Adipocyte (in vitro differentiated cells): ENCODE data around the gene CDK19.
A peak's percentile ranks its signal among the peaks of the same experiment; 100 is the strongest.

Experiments used
- DNase-seq: peaks from one replicate; pipeline ENCODE4 v3.0.0-alpha.2; 2015; ENCODE audit warnings: low read depth
- H3K27me3 ChIP-seq: replicated peaks from 2 replicates; pipeline ENCODE4 v1.7.0; 2013; ENCODE audit warnings: mild to moderate bottlenecking, low read length, moderate library complexity; ENCODE audit not compliant: control insufficient read depth, insufficient read depth
- H3K36me3 ChIP-seq: 2 replicates; pipeline ENCODE4 v1.7.0; 2013; ENCODE audit warnings: low read length, mild to moderate bottlenecking, moderate library complexity; ENCODE audit not compliant: control insufficient read depth, insufficient read depth, severe bottlenecking
- H3K4me1 ChIP-seq: 2 replicates; pipeline ENCODE4 v1.7.0; 2013; ENCODE audit warnings: mild to moderate bottlenecking, low read length, moderate library complexity; ENCODE audit not compliant: control insufficient read depth, insufficient read depth
- H3K4me3 ChIP-seq: 2 replicates; pipeline ENCODE4 v1.7.0; 2013; ENCODE audit warnings: mild to moderate bottlenecking, low read length, moderate library complexity
- H3K9ac ChIP-seq: 2 replicates; pipeline ENCODE4 v1.7.0; 2013; ENCODE audit warnings: mild to moderate bottlenecking, low read length, moderate library complexity
- H3K9me3 ChIP-seq: 2 replicates; pipeline ENCODE4 v1.7.0; 2013; ENCODE audit warnings: mild to moderate bottlenecking, low read length, moderate library complexity; ENCODE audit not compliant: control insufficient read depth

The CDK19 gene

DNA sequence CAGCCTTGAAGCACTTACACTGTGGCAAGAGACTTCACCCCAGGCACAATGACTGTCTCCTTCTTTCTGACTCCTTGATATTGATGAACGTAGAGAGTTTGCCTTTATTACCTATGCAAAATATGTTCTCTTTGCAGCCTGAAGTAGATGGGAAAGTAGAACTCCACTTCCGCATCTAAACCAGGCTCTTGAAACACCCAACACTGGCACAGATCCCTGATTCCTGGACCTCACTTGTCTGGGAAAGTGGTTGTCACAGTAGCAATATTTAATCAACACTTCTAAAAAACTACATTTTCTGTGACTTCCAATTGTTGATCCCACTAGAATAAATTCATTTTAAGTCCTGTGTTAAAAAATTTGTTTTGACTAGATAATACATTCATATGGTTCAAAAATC lies 143.1 kb downstream of the CDK19 start:
- DNase-seq: no peak
- Histone ChIP-seq H3K4me3 (no peak overlapping the region), H3K27me3 (no peaks in the 10 kb centered on the region), H3K9me3 (no peaks in the 10 kb centered on the region), H3K9ac (no peak overlapping the region), H3K4me1 (no peaks in the 10 kb centered on the region), H3K36me3 (no peaks in the 10 kb centered on the region)

DNA sequence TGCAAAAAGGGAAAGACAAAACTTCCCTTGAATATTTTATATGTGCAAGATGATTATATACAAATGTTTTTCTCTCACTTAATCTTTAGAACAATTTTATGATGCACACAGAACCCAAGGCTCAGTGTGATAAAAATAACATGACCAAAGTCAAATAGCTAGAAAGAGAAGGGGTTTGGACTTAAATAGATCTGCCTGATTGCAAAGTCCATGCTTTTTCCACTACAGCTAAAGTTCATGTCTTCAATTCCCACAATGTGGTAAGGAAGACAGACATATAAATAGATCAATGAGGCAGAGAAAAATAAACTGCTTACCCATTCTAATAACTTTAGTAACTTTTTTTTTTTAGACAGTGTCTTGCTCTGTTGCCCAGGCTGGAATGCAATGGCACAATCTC lies 143.8 kb downstream of the CDK19 start:
- DNase-seq: no peak
- H3K4me1 ChIP-seq: no peaks in the 10 kb centered on the region
- H3K36me3 ChIP-seq: no peaks in the 10 kb centered on the region

DNA sequence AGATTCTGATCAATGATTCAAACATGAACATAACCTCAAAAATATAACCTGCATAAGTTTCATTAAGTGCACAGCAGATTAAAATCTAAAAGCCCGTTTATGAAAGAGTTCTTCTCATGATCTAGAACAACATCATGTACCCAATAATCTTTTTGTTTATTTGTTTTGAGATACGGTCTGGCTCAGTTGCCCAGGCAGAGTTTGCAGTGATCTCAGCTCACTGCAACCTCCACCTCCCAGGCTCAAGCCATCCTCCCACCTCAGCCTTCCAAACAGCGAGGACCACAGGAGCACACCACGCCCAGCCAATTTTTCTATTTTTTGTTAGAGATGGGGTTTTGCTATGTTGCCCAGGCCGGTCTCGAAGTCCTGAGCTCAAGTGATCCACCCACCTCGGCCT lies 149.7 kb downstream of the CDK19 start:
- H3K9me3 ChIP-seq: no peaks in the 10 kb centered on the region
- DNase-seq: no peak
- H3K36me3 ChIP-seq: no peaks in the 10 kb centered on the region
- peaks cover 15% of the 10 kb centered on the region for H3K4me1 ChIP-seq
- H3K27me3 ChIP-seq: no peaks in the 10 kb centered on the region
- H3K4me3 ChIP-seq: no peak overlapping the region
- H3K9ac ChIP-seq: no peak overlapping the region

More for the DNA sequence above, 143.8 kb downstream of the CDK19 start:
- no peaks in the 10 kb centered on the region for H3K27me3 ChIP-seq
- no peaks in the 10 kb centered on the region for H3K9me3 ChIP-seq
- H3K4me3 ChIP-seq: no peak overlapping the region
- no peak overlapping the region for H3K9ac ChIP-seq

DNA sequence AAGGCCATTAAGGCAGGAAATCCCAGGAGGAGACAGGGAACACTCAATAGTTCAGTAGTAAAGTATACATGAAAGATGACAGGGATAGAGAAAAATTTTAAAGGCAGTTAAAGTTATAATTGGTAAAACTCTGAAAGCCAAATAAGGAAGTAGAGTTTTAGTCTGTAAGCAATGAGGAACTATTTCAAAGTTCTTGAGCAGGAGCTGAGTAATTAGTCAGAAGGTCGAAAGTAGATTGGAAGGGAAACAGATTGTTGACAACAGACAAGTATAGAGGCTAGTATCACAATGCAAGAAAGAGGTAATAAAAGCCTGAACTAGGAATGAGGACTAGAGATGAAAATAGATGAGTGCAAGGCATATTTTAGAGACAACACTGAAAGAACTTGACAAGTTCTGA lies 150.3 kb downstream of the CDK19 start:
- peak; percentile 31 for DNase-seq

DNA sequence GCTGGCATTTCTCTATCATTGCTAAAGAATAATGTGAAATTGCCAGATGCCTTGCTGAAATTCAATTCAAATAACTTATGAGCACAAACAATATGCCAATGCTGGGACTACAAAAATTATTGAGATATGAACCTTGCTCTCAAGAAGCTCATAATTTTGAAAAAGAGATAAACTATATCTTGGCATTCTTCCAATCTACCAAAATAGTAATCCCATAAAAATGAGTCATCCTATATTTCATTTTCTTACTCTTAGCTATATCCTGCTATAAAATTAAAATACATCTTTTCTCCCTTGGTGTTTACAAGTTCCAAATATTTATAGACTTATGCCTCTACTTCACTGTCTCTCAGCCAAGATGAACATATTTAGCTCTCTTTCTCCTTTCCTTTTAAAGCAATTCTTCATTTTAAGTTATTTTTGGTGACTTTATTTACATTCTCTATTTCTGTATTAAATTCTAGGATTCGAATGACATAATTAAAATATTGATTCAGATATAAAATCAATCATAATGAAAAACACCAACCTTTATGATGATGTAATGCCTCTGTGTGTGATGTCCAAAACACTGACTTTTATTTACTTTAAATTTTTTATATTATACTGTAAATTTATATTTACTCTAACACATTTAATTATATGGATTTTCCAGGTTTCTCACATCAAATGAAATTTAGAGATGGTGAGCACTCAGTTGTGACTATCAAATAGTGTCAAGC lies 152.6 kb downstream of the CDK19 start:
- Histone ChIP-seq H3K9ac (no peak overlapping the region), H3K36me3 (no peaks in the 10 kb centered on the region), H3K4me3 (no peak overlapping the region), H3K27me3 (no peaks in the 10 kb centered on the region), H3K4me1 (peaks cover 15% of the 10 kb centered on the region), H3K9me3 (no peaks in the 10 kb centered on the region)
- DNase-seq: peak; percentile 18

More for the DNA sequence above, 150.3 kb downstream of the CDK19 start:
- Histone ChIP-seq H3K4me1 (peaks cover 15% of the 10 kb centered on the region), H3K36me3 (no peaks in the 10 kb centered on the region), H3K27me3 (no peaks in the 10 kb centered on the region), H3K9me3 (no peaks in the 10 kb centered on the region), H3K9ac (no peak overlapping the region), H3K4me3 (no peak overlapping the region)

DNA sequence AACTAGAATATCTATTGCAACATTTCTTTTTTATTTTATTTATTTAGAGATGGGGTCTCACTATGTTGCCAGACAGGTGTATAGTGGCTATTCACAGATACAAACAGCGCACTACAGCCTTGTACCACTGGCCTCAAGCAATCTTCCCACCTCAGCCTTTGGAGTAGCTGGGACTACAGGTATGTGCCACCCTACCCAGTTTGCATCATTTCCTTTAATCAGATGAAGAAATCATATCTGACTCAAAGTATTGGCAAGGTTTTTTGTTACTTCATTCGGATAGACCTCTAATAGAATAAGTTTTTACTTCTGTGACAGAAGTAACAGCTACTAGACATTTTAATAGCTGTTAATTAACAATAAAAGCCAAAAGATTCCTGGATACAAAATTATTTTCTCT lies 153.9 kb downstream of the CDK19 start:
- Histone ChIP-seq H3K36me3 (no peaks in the 10 kb centered on the region), H3K9ac (no peak overlapping the region), H3K4me1 (peaks cover 15% of the 10 kb centered on the region), H3K4me3 (no peak overlapping the region), H3K27me3 (no peaks in the 10 kb centered on the region), H3K9me3 (no peaks in the 10 kb centered on the region)
- no peak for DNase-seq

DNA sequence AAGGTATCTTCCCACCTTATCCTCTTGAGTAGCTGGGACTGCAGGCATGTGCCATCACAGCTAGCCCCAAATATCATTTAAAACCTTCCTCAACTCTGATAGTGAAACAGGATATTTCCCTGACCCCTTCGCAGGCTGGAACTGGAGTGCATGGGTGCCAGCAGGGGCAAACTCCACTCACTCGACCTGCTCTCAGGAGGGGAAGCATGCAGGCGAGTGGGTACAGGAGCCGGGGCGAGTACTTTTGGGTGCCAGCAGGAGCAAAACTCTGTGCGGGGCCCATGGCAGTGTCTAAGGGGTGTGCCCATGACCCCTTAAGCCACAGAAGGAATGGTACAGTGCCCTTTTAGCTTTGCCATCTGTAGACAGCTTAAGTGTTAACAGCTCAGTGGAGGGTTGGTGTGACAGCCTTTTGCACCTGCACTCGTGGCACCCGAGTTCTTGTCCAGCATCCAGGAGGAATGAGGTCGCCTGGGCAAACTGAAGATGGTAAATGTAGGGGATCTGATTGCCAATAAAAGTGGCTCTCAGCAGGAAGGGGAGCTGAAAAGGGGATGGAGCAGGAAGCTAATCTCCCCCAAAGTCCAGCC lies 155.1 kb downstream of the CDK19 start:
- no peak for DNase-seq

DNA sequence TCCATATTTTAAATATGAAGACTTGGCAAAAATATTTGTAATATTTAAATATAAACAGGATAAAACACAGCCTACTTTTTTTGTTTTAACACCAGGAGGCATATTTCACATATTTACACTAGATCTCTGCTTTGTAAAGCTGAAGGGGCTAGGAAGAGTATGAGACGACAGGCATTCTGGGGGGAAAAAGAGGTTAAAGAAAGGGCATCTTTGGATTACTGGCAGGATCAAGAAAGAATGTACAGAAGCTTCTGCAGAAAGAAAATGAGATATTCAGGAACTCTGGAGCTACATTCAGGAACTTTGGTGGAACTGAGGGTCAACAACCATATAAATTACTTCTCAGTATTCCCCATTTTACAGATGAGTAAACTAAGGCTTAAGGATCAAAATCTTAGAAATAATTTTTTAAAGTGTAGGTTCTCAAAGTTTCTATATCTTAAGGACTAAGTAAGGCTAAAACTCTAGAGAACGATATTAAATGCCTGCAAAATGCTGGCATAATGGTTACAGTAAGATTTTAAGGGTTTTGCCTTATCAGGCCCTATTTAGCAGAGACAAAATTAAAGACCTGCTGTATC lies 156.5 kb downstream of the CDK19 start:
- no peaks in the 10 kb centered on the region for H3K36me3 ChIP-seq
- H3K9ac ChIP-seq: no peak overlapping the region
- peaks cover 7% of the 10 kb centered on the region for H3K4me1 ChIP-seq
- H3K4me3 ChIP-seq: no peak overlapping the region
- H3K27me3 ChIP-seq: no peaks in the 10 kb centered on the region
- DNase-seq: no peak
- no peaks in the 10 kb centered on the region for H3K9me3 ChIP-seq

More for the DNA sequence above, 155.1 kb downstream of the CDK19 start:
- peaks cover 13% of the 10 kb centered on the region for H3K4me1 ChIP-seq
- no peaks in the 10 kb centered on the region for H3K36me3 ChIP-seq
- no peak overlapping the region for H3K9ac ChIP-seq
- no peaks in the 10 kb centered on the region for H3K27me3 ChIP-seq
- no peak overlapping the region for H3K4me3 ChIP-seq
- H3K9me3 ChIP-seq: no peaks in the 10 kb centered on the region

DNA sequence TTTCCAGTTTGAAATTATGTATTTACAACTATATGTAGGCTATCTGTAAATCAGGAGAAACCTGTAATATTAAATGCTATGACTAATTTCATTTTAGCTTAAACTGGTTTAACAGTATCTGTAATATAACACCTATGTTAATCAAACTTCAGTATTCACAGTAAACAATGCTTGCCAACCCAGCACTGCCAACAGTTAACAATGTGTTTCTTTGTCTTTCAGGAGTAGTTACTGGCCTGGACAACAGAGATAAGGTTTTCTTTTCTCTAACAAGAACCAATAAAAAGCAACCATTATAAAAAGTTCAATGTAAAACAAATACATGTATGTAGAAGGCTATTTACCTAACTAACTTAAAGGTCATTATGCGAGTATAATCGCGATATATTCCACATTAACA lies 158.8 kb downstream of the CDK19 start:
- H3K27me3 ChIP-seq: no peaks in the 10 kb centered on the region
- H3K9me3 ChIP-seq: no peaks in the 10 kb centered on the region
- no peak overlapping the region for H3K9ac ChIP-seq
- no peak overlapping the region for H3K4me3 ChIP-seq
- DNase-seq: no peak
- H3K4me1 ChIP-seq: peaks cover 10% of the 10 kb centered on the region
- H3K36me3 ChIP-seq: no peaks in the 10 kb centered on the region

DNA sequence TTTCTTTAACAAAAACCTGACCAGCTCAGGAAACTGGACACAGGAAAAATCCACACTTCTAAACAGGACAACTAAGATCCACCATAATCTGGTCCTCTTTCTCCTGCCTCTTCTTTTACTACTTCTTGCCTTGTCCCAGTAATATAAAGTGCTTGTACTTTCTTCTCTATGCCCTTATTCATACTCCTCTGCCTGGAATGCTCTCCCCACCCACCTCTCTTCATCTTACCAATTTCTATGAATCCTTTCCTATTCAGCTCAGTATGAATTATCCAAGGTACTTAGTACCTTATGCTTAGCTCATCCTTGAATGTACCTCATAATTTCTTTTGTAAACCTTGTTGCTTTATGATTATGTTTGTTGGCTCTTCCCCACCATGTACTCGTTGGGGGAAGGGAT lies 159.4 kb downstream of the CDK19 start:
- Histone ChIP-seq H3K36me3 (no peaks in the 10 kb centered on the region), H3K9ac (no peak overlapping the region), H3K4me3 (no peak overlapping the region), H3K4me1 (peaks cover 10% of the 10 kb centered on the region), H3K27me3 (no peaks in the 10 kb centered on the region), H3K9me3 (no peaks in the 10 kb centered on the region)
- no peak for DNase-seq

DNA sequence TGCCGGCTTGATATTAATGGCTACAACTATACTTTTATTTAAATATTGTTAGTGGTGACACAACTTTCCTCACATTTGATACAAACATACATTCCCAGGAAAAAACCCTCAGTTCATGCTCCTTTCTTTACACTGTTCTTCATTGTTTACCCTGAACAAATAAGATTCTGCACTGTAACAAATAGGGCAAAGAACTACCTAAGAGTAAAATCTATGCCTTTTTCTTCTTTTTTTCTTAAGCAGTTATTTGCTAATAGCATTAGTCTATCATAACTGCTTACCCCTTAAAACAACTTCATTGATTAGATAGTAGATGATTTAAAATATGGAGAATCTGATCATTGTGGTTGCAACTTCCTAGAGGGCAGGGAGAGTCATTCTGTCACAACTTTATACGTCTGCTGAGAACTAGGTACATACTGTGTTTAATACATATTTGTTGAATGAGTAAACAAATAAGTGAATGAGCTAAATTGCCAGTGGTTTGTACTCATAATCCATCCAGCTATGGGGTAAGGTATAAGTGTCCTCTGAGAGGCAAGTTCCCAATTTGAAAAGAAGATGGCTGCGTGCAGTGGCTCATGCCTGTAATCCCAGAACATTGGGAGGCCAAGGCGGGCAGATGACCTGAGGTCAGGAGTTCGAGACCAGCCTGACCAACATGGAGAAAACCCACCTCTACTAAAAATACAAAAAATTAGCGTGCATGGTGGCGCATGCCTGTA lies 161.0 kb downstream of the CDK19 start:
- Histone ChIP-seq H3K9ac (no peak overlapping the region), H3K27me3 (no peaks in the 10 kb centered on the region), H3K4me1 (peaks cover 10% of the 10 kb centered on the region), H3K4me3 (no peak overlapping the region), H3K9me3 (no peaks in the 10 kb centered on the region), H3K36me3 (no peaks in the 10 kb centered on the region)
- DNase-seq: no peak
